CD4-positive, alpha-beta T cell treated with Interleukin-15 for 4 hours (primary cell): Measurements from ENCODE around the gene BASP1.
"Not testable (repeated sequence)": the region's sequence is repeated elsewhere in the genome, so short reads cannot be mapped to it uniquely, and the experiment has no call there.

Source experiments
- DNase-seq: peaks from one replicate; pipeline ENCODE4 v3.0.0-alpha.2; 2020; ENCODE audit warnings: low spot score

Gene BASP1

DNA sequence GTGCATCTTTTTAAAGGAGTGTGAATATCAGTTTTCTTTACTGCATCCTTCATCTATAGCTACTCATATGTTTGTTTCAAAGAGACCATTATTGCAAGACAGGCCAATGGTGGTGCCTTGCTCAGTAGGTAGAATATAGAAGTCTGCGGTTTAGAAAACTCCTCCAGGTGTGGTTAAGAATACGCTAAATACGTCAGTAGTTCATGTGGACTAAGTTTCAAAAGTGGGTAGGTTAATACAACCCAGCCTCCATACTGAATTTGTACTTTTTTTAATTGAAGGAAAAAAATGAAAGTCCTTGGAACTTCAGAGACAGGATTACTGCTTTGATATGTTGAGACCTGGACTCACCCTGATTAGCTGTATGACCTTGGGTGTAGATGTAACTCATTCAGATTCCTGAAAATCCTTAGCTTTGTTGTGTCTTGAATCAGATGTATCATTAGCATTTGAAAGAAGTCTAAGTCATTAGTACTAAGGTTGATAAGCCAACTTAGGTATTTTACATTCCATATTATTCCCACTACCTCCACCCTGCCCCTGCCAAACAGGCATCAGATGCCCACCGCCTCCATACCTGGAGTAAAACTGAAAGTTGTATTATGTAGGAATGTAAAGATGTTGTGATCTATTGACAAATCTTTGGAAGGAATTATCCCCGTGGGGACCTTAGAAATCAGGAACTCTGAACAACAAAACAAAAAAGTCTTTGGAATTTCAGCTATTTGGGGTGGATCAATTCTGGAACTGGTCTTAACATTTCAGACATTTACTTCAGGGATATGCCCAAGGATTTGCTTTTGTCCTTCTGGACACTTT, 6.1 kb downstream of the BASP1 start:
- DNase-seq: no peak

DNA sequence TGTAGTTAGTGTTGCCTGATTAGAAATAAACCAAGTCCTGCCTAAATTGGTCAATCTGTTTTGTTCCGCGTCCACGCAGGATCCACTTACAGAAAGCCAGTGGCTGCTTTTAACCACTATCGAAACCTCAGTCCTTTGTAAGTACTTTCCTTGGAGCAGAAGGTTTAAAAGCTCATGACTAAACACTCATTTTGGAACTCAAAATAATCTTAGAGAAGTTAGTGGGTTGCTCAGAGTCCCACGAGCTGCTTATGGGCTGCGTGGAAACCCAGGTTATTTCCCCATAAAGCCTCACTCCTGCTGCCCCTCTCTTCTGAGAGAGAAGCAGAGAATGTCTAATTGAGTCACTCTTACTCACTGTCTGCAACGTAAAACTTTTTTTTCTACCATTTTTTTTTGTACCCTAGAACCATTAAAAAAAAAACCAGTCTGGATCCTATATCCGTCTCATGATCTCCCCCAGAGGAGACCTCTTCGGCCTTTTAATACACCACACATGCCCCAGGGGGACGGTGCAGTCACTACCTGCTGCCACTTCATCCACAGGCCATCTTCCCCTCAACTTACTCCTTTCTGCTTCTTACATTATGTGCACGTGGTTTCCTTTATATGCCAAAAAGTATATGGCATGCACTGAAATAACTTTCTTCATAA, 7.6 kb downstream of the BASP1 start:
- no peak for DNase-seq

DNA sequence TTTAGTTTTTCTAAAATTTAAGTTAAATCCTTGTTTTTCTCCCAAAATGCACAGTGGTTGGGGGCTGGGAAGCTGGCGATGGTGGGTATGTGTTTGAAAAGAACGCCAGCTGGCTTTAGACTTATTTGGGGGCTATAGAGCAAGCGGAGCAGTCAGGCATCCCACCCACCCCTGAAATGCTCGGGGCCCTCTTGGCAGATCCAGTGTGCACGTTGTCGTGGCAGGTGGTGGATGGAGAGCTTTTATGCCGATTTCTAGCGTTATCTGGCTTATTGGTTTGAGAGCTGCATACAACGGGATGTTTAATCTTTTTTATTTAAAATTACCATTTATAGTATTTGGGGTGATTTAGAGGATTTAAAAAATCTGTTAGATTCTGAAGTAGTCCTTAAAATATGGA, 8.1 kb downstream of the BASP1 start:
- no peak for DNase-seq

DNA sequence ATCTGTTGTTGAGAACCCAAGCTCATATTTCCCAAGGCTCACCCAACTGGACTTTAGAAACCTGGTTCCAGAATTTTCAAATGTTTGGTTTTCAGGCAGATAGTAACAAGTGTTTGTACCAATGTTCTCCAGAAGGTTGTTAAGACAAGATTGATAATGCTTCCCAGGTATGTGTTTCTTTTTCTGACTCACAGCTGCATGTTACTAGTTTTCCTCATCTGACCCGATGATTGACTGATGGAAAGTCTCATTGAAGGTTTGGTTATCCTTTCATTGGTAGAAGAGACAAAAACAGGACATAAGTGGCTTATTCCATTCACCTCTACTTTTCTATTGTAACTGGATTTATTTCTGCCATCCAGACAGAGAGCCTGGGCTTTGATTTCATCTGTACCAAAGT, 10.4 kb downstream of the BASP1 start:
- no peak for DNase-seq

DNA sequence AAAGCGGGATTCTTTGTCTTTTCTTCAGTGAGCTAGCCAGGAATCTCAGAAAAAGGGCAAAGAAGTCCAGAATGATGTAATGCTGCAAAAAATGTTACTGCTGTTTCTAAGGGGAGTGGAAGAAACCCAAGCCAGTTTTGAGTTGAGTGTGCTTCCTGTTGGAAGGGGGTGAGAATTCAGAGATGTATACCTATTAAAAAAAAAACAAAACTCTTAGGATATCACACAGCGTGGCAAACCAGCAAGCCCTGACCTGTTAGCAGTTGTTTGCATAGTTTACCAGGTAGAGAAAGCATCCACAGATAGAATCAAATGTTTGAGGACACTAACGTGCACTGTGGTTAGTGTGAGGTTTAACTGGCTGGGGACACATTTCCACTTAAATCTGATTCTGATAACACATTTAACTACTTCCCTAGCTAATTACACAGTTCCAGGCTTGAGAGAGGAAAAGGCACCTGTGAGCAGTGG, 11.4 kb downstream of the BASP1 start:
- no peak for DNase-seq

DNA sequence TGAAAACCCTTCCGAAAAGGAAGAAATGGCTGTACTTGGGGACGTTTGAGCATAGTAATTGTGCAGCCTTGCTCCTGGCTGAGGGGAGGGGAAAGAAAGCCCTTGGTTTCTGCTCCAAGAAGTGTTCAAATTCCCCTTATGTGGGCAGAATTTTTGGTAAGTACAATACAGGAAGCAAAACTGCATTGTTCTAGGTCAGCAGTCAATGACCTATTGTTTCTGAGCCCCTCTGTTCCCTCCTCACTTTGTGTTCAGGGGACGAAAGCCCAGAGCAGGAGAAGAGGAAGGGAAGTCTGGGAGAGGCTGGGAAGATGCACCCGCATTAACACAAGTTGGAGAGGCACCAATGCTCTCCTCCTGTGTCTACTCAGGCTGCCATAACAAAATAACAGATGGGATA, 11.9 kb downstream of the BASP1 start:
- DNase-seq: no peak

DNA sequence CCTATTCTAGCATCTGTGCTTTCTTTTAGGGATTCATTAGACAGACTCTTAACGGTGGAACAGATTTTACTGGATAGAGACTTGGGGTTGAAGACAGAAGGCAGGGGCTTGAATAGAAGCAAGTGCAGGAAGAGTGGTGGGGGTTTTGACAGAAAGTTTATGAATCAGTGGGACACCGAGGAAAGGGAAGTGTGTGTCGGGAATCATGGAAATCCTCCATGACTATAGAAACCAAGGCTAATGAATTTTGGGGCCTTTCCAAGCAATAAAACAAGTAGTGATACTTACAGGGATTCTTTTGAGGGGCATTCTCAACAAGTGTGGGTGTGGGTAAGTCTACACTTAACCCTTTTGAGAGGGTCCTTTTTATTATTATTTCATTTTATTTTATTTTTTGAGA, 12.8 kb downstream of the BASP1 start:
- no peak for DNase-seq

DNA sequence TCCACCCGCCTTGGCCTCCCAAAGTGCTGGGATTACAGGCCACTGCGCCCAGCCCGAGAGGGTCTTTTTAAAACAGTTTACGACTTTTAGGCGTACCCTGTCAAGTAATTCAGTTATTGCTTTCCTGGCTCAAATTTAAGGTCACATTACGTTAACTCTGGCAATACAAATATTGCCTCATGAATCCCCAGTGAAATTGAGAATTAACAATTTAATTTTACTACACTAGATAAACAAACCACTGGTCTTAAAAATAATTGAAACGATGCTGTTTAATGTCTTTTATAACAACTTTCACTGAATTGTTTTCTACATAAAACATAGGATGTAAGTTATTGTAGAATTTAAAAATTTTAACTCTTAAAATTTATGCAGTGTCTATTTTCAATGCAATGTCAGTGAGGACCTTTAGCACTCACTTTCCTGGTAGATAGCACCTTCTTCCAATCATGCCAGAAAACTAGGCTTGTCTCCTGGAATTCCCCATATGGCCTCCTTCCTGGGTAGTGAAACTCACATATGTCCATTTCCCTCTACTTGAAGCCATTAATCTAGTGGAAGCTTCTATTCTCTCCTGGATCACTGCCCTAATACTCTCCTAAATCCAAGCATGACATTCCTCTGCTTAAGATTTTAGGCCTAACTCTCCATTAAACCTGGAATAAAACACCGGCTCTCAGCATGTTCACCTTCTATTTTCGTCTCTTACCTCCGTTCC, 13.5 kb downstream of the BASP1 start:
- no peak for DNase-seq

DNA sequence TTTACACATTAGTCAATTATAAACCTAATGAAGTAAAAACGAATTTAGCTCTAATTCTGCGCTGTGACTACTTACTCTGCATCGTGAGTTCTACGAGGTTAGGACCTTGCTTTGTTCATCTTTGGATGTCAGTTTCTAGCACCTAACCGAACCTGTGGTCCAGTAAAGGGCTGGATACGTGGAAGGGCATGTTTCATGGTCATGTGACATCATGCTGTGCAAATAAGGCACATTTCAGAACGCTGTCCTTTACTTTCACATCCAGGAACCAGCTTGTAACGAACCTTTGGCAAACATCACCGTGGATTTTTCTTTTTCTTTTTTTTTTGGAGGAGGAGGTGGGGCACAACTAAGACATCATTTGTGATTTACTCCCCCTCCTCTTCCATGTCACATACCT, 15.0 kb downstream of the BASP1 start:
- DNase-seq: no peak

DNA sequence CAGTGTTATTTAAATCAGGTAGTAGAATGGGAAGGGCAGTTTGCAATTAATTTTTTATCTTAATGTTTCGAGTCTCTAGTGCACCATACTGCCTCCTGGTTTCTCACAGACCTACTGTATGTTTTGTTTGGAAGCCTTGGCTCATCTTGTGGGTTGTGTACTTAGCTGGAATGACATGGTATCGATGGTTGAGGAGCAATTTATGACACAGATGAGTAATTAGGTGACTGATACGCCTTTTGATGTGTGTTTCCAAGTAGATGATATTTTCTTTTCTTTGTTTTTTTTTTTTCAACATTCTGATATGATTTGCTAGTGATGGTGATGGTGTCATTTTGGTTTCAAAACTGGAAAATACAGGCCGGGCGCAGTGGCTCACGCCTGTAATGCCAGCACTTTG, 16.1 kb downstream of the BASP1 start:
- no peak for DNase-seq

DNA sequence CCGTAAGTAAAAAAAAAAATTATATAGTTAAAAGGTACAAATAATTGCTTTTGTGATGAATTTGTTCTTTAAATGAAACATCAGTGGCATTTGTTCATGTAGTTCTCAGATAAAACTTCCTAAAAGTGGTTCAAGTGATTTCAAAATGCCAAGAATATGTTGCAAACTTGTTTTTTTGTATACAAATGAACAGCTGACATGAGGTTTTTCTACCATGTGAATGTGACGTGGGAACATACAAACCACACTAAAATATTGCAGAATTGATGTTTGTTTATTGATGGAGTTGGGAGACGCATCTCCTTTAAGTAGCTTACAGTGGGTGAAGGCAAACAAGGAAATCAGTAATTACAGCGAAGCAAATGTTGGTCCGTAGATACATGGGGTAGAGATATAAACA, 16.9 kb downstream of the BASP1 start:
- DNase-seq: no peak

DNA sequence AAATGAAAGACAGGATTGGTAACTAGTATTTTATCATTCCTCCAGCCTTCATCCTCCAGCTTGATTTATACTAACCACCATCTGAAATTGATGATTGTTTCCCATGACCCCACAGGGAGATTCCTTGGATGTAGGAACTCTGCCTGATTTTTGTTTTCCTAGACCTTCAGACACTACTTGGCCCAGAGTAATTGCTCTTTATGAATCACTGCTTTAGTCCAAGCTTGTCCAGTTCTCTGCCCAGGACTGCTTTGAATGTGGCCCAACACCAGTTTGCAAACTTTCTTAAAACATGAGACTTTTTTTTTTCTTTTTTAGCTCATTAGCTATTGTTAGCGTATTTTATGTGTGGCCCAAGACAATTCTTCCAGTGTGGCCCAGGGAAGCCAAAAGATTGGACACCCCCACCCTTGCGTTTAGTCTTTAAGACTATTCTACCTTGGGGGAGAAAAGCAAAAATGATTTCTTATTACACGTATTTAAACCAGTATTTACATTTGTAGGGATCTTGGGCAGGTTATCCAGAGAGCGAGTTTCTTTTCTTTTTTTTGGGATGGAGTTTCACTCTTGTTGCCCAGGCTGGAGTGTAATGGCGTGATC, 18.4 kb downstream of the BASP1 start:
- DNase-seq: no peak

DNA sequence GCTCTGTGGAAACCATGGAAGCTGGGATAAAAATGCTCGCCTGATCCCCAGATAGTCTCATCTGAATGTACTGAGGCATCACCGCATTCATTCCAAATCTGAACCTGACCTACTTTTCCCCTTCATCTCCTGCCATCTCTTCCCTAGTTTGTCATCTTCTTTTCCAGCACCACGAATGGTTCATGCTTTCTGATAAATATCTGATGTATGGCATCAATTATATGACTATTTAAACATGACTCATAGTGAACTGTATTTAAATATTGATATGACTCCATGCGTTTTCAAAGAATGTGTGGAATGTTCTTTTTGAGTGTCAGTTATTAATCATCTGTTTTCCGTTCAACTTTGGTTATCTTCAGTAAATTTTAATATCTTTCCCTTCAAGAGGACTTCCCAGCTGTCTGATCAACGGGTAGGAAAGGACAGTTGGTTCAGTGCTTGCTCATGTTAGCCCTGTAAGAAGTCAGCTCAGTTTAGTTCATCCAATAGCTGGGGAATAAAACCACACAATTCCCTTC, 21.1 kb downstream of the BASP1 start:
- no peak for DNase-seq

DNA sequence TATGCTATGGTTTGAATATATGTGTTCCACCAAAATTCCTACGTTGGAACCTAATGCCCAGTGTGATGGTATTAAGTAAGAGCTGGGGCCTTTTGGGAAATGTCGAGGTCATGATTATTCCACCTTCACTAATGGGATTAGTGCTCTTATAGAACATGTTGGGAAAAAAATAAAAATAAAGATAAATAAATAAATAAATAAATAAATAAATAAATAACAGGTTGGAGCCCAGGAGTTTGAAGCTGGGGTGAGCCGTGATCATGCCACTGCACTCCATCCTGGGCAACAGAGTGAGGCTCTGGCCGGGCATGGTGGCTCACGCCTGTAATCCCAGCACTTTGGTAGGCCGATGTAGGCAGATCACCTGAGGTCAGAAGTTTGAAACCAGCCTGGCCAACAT, 22.5 kb downstream of the BASP1 start:
- no peak for DNase-seq

DNA sequence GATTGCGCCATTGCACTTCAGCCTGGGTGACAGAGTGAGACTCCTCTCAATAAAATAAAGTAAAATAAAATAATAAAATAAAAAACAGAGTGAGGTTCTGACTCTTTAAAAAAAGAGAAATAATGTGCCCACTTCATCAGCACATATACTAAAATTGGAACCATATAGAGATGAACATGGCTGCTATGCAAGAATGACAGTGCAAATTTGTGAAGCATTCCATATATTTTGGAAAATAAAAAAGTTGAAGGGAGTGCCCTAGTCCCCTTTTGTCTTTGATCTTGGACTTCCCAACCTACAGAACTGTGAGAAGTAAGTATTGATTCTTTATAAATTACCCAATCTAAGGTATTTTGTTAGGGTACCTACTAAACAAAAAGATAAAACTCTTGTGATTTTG, 23.1 kb downstream of the BASP1 start:
- DNase-seq: no peak

DNA sequence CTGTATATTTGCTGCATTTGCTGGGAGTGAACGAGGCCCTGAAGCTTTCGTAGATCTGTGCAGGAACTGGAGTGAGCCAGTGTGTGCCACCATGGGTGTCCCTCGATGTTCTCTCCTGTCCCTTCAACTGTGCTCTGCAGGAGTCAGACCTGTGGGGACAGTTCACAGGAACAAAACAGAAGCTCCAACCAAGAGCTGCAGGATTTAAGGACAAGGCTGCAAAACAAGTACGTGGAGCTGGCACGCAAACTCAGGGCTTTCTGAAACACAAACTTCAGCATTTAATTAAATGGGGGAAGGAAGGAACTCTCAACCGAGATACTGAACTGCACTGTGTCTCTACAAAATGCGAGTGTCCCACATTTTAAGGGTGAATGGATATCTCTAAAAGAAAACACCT, 24.2 kb downstream of the BASP1 start:
- no peak for DNase-seq

DNA sequence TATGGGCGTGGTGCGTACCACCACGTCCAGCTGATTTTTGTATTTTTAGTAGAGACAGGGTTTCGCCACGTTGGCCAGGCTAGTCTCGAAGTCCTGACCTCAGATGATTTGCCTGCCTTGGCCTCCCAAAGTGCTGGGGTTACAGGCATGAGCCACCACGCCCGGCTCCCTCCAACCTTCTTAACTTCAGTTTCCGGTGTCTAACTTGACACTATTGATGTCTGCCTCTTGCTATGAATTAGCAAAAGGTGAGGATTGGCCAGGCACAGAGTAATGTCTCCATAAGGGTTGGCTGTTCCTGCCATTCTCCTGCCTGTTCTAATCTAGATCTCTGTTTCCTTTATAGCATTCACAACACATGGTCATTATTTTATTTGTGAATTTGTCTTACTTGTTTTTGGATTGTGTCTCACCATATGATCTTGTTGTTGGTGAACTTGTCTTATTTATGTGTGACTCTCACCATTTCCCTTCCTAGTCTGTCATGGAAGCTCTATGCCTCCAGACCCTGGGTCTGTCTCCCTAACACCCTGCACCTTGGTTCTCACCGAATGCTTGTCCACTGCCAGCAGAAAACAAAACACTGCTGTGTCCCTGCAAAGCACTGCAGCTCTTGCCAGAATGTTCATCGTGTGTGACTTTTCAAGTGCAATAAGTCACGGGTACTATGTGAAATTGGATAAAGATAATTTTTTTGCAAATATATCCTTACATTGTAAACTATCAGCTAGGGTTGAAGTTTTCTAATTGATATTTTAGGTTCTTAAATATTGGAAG, 26.0 kb downstream of the BASP1 start:
- no peak for DNase-seq

DNA sequence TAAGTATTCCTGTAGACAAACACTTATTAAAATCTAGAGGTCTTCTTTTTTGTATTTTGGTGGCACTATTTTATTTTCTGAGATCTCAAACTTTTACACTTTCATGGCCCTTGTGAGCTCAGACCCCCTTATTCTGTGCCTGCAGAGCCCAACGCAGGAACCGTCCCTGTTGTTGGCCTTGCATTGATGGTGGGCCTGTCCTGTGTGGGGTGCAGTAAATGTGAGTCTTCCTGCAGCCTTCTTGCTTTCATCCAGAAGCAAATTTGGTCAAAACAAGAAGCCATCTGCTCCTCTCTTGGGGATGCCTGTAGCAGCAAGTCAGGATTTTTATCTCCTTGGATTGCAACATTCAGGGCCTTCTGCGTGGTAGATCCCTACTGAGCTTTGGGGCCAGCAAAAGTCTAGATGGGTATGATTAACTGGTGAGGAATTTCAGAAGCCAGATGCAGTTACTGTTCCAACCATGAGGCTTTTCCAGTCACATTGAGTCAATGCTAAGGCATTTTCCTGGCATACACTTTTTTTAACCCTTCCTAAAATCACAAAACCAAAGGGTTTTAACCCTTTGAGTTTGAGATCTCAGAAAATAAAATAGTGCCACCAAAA, 31.7 kb downstream of the BASP1 start:
- DNase-seq: no peak

DNA sequence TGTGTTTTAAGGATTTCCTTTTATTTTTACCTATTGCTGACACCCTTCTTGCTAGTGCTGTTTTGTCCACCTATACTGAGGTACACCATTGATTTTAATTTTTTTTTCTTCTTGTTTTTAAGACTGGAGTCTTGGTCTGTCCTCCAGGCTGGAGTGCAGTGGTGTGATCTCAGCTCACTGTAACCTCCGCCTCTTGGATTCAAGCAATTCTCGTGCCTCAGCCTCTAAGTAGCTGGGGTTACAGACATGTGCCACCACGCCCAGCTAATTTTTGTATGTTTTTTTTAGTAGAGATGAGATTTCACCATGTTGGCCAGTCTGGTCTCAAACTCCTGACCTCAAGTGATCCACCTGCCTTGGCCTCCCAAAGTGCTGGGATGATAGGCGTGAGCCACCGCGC, 32.4 kb downstream of the BASP1 start:
- not testable (repeated sequence) for DNase-seq

DNA sequence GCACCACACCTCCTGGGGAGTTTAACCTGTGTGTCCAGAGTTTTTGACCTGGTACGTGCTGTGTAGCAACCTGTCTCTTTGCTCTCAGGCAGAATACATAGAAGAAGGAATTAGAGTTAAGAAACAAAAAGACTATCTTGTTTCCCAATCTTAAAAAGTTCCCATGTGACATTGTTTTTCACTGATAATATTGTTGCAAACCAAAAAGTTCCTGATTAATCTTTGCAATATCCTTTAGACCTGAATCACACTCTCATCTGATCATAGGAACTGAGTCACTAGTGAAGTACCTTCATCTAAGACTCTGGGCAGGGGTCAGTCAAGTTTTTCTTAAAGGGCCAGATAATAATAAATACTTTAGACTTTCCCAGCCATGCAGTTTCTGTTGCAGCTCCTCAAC, 35.1 kb downstream of the BASP1 start:
- no peak for DNase-seq

DNA sequence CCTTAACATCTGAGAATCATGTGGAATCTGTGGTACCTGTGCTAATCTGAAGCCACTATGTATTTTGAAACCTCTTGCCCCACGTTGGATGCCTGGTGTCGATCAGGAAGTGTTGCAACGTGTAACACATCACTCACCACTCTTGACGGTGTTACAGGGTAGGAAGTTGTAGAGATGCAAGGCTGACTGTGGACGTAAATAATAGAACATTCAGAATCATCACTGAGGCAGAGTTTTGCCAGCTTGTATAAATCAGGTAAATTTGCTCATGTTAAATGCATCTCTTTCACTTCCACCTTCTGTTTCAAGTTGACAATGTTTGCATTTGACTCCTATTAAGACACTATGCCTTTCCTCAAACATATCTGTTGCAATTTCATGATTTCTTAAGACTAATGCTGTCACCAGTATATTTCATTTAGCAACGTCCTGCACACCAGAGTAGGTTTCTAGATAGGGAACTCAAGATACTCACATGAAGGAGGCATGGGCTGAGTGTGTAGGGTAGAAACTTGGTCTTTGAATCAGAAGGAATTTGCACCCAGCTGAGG, 38.1 kb downstream of the BASP1 start:
- no peak for DNase-seq
